ENCODE measurements around the gene SACM1L.

DNA sequence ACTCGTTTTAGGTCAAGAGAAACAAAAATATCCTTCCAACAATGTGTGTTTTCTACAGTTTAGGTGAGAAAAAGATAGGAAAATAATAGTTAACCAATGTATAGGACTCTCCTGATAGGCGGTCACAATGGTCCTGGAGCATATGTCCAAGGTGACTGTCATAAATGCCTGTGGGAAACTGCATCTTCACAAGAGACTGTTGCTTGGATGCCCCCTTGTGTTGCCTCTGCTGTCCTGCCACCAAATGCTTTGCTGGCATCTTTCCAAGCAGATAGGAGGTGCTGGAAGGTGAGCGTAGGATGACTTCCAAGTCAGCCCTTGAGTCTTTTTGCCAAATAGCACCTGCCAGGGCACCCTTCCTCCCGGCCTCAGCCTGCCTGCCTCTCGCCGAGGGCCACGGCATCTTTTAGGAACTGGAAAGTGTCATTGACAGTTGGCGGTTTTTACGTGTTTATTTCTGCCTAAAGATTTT, 24.1 kb upstream of the SACM1L start:
- TF ChIP-seq, protein P1, sequence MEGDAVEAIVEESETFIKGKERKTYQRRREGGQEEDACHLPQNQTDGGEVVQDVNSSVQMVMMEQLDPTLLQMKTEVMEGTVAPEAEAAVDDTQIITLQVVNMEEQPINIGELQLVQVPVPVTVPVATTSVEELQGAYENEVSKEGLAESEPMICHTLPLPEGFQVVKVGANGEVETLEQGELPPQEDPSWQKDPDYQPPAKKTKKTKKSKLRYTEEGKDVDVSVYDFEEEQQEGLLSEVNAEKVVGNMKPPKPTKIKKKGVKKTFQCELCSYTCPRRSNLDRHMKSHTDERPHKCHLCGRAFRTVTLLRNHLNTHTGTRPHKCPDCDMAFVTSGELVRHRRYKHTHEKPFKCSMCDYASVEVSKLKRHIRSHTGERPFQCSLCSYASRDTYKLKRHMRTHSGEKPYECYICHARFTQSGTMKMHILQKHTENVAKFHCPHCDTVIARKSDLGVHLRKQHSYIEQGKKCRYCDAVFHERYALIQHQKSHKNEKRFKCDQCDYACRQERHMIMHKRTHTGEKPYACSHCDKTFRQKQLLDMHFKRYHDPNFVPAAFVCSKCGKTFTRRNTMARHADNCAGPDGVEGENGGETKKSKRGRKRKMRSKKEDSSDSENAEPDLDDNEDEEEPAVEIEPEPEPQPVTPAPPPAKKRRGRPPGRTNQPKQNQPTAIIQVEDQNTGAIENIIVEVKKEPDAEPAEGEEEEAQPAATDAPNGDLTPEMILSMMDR (IDR thresholded peaks at IDR 0.05; ENCODE audit: low read depth, low read length) = peak; percentile 39
- TF ChIP-seq POLR2A (IDR thresholded peaks at IDR 0.05; ENCODE audit: extremely low read depth, insufficient read length) = no peak
- TF ChIP-seq MAX (IDR thresholded peaks at IDR 0.05; ENCODE audit: low read depth, low read length) = no peak

Measured in NB4 (cell line).